ENCODE measurements around the gene ZNF133. TPM values are rescaled to one million over a fixed set of nuclear protein-coding genes. Genes with fewer than 3 reads are reported as not detected.

Gene ZNF133
- total and polyA plus RNA-seq, 10 donors: 8.7 to 16.9 (median 13.7) TPM

- no peak for DNase-seq
- TF ChIP-seq CTCF (IDR thresholded peaks at IDR 0.05 in 8 of 11, conservative IDR thresholded peaks at IDR 0.05 in 3 of 11) (no peak), POLR2A (IDR thresholded peaks at IDR 0.05) (no peak), POLR2AphosphoS5 (IDR thresholded peaks at IDR 0.05) (no peak)
- intact Hi-C loops (cut with DNase I; ENCODE audit: low total_unique reads): no loop called here
- Histone ChIP-seq H3K4me3 (no peak overlapping the region), H3K27ac (no peak overlapping the region), H3K9me3 (peaks cover 0 to 5% (median 0%) of the 10 kb centered on the region in 8 donors), H3K36me3 (peaks cover 0 to 30% (median 7%) of the 10 kb centered on the region in 6 donors), H3K4me1 (no peaks in the 10 kb centered on the region), H3K27me3 (replicated peaks in 1 of 7) (no peaks in the 10 kb centered on the region)
- 92 to 100% (median 98%) methylated on average over 3 of the region's 3 CpGs for WGBS, 5 donors
Measured at GRCh38 chr20:18299364-18299763, 11.0 kb downstream of the ZNF133 start.

GRCh38 chr20:18304618-18305017 lies 16.3 kb downstream of the ZNF133 start:
- intact Hi-C loops (cut with DNase I; ENCODE audit: low total_unique reads): no loop called here
- Histone ChIP-seq H3K27me3 (replicated peaks in 1 of 7) (no peaks in the 10 kb centered on the region), H3K9me3 (no peaks in the 10 kb centered on the region), H3K4me3 (no peak overlapping the region), H3K27ac (no peak overlapping the region), H3K4me1 (no peaks in the 10 kb centered on the region), H3K36me3 (peaks cover 0 to 50% (median 17%) of the 10 kb centered on the region in 6 donors)
- DNase-seq: no peak
- 88 to 100% (median 98%) methylated on average over 1 of the region's 1 CpG for WGBS, 5 donors
- TF ChIP-seq POLR2A (IDR thresholded peaks at IDR 0.05) (no peak), POLR2AphosphoS5 (IDR thresholded peaks at IDR 0.05) (no peak), CTCF (IDR thresholded peaks at IDR 0.05 in 8 of 11, conservative IDR thresholded peaks at IDR 0.05 in 3 of 11) (no peak)

GRCh38 chr20:18307301-18307700 lies 19.0 kb downstream of the ZNF133 start:
- H3K27ac ChIP-seq: no peak overlapping the region
- H3K27me3 ChIP-seq (replicated peaks in 1 of 7): no peaks in the 10 kb centered on the region
- TF ChIP-seq POLR2A (IDR thresholded peaks at IDR 0.05) (no peak), CTCF (IDR thresholded peaks at IDR 0.05 in 8 of 11, conservative IDR thresholded peaks at IDR 0.05 in 3 of 11) (no peak), POLR2AphosphoS5 (IDR thresholded peaks at IDR 0.05) (no peak)
- H3K36me3 ChIP-seq: peaks cover 0 to 61% (median 18%) of the 10 kb centered on the region in 6 donors
- H3K9me3 ChIP-seq: no peaks in the 10 kb centered on the region
- no peak overlapping the region for H3K4me3 ChIP-seq
- no peak for DNase-seq
- 79 to 90% (median 87%) methylated on average over 3 of the region's 3 CpGs for WGBS, 5 donors
- H3K4me1 ChIP-seq: no peaks in the 10 kb centered on the region
- intact Hi-C loops (cut with DNase I; ENCODE audit: low total_unique reads): no loop called here

GRCh38 chr20:18310051-18310450 lies 21.7 kb downstream of the ZNF133 start:
- no peaks in the 10 kb centered on the region for H3K9me3 ChIP-seq
- no peak overlapping the region for H3K4me3 ChIP-seq
- intact Hi-C loops (cut with DNase I; ENCODE audit: low total_unique reads): no loop called here

More at GRCh38 chr20:18310051-18310450, 21.7 kb downstream of the ZNF133 start:
- H3K27ac ChIP-seq: no peak overlapping the region
- TF ChIP-seq POLR2A (IDR thresholded peaks at IDR 0.05): no peak
- no peak for TF ChIP-seq CTCF (IDR thresholded peaks at IDR 0.05 in 8 of 11, conservative IDR thresholded peaks at IDR 0.05 in 3 of 11)
- no peak for TF ChIP-seq POLR2AphosphoS5 (IDR thresholded peaks at IDR 0.05)
- peaks cover 0 to 76% (median 23%) of the 10 kb centered on the region in 6 donors for H3K36me3 ChIP-seq
- no peaks in the 10 kb centered on the region for H3K27me3 ChIP-seq (replicated peaks in 1 of 7)
- no peaks in the 10 kb centered on the region for H3K4me1 ChIP-seq
- WGBS, 5 donors: 55 to 79% (median 68%) methylated on average over 5 of the region's 5 CpGs
- no peak for DNase-seq

Measured in spleen (tissue), 11 donors.